Posterior cingulate gyrus (tissue), 11 donors: ENCODE results near the gene RTL10.

Source experiments
- DNase-seq, 10 donors: peaks; one replicate each; pipeline versions ENCODE4 v3.0.0 to v3.0.0-alpha.2; 2020 to 2021; ENCODE audit warnings: mixed read lengths in 3 of 10
- intact Hi-C: fragments of 100-400 bp; cut with DNase I; formaldehyde crosslinking; loops from one replicate; pipeline ENCODE4 v1.15.1; 2023

The RTL10 gene

GRCh38 chr22:19854778-19855503 is at the start of gene RTL10, which contains the start of gene GNB1L:
RTL10 (minus strand) TSS chr22:19854874; CDS start chr22:19852261, 2,613 bp downstream.
GNB1L (minus strand) TSS chr22:19854874; CDS start chr22:19821355, 33,519 bp downstream.
- intact Hi-C loops = no loop called here
- peak; percentile 89 to 99 (median 94) for DNase-seq

GRCh38 chr22:19904174-19904856 is 49.6 kb upstream of the RTL10 start:
- no peak for DNase-seq
- intact Hi-C loops = no loop called here

- intact Hi-C loops = no loop called here
- DNase-seq = no peak
Measured at GRCh38 chr22:19903513-19903912, 48.8 kb upstream of the RTL10 start.

- intact Hi-C loops = no loop called here
- no peak for DNase-seq
Measured at GRCh38 chr22:19903031-19903430, 48.4 kb upstream of the RTL10 start.

- intact Hi-C loops = no loop called here
- DNase-seq = peak in 1 of 10 donors; percentile 66
Measured at GRCh38 chr22:19902245-19902715, 47.6 kb upstream of the RTL10 start.

GRCh38 chr22:19901577-19902244 is 47.0 kb upstream of the RTL10 start:
- intact Hi-C loops = no loop called here
- DNase-seq = no peak

GRCh38 chr22:19900707-19901436 is 46.2 kb upstream of the RTL10 start:
- intact Hi-C loops = no loop called here
- no peak for DNase-seq

GRCh38 chr22:19898831-19899567 is 44.3 kb upstream of the RTL10 start:
- DNase-seq = no peak
- intact Hi-C loops = no loop called here

- intact Hi-C loops = no loop called here
- no peak for DNase-seq
Measured at GRCh38 chr22:19898145-19898544, 43.5 kb upstream of the RTL10 start.

GRCh38 chr22:19897726-19898125 is 43.1 kb upstream of the RTL10 start:
- intact Hi-C loops = no loop called here
- peak in 1 of 10 donors; percentile 27 for DNase-seq

GRCh38 chr22:19896665-19897355 is 42.1 kb upstream of the RTL10 start:
- DNase-seq = peak in 7 of 10 donors; percentile 56 to 94 (median 64)
- intact Hi-C loops = no loop called here

GRCh38 chr22:19895160-19895849 is 40.6 kb upstream of the RTL10 start:
- intact Hi-C loops = no loop called here
- DNase-seq = no peak

GRCh38 chr22:19893363-19893762 is 38.7 kb upstream of the RTL10 start:
- intact Hi-C loops = no loop called here
- DNase-seq = no peak

GRCh38 chr22:19892925-19893324 is 38.3 kb upstream of the RTL10 start:
- intact Hi-C loops = no loop called here
- DNase-seq = no peak

- no peak for DNase-seq
- intact Hi-C loops = no loop called here
Measured at GRCh38 chr22:19892257-19892879, 37.7 kb upstream of the RTL10 start.

- intact Hi-C loops = no loop called here
- no peak for DNase-seq
Measured at GRCh38 chr22:19891317-19892256, 36.9 kb upstream of the RTL10 start.
